Endothelial cell of umbilical vein (primary cell): ENCODE measurements around the gene TNNT3. TPM values are rescaled to one million over a fixed set of nuclear protein-coding genes. Genes with fewer than 3 reads are reported as not detected.

Source experiments
- BruUV-seq: library from RNA; stranded (reverse); fragments of 400-500 nt; replicated peaks from 2 replicates; lab custom pipeline; 2021; lab: Mats Ljungman, UMichigan
- CTCF ChIA-PET: fragments of 300-600, 350-600 bp; sonication (Branson Sonifier 250); formaldehyde crosslinking; loops from one replicate; lab custom pipeline; 2021; ENCODE audit warnings: antibody characterized with exemption, inconsistent platforms; lab: Charles Lee
- POLR2A ChIA-PET: fragments of 300-600, 350-600 bp; sonication (Branson Sonifier 250); formaldehyde crosslinking; loops from one replicate; lab custom pipeline; 2021; ENCODE audit warnings: antibody characterized with exemption, inconsistent platforms; lab: Charles Lee
- DNase-seq: peaks from one replicate; pipeline ENCODE4 v3.0.0-alpha.2; 2011; ENCODE audit warnings: low read depth, low spot score
- FAIRE-seq: peaks from 2 replicates; lab custom pipeline; 2011; peaks lifted over from hg19 to GRCh38; lab: Jason Lieb, UNC
- H2AFZ ChIP-seq: 2 replicates; pipeline ENCODE4 v1.6.0; 2012; ENCODE audit warnings: low read depth, low read length, control low read depth, inconsistent platforms
- H3K27ac ChIP-seq: 2 replicates; pipeline ENCODE4 v1.5.1; 2011; ENCODE audit warnings: low read depth, mild to moderate bottlenecking, control low read depth, low read length, moderate library complexity; ENCODE audit not compliant: insufficient read depth
- H3K27me3 ChIP-seq, 2 experiments: 2 replicates each; pipeline versions ENCODE4 v1.6.0 to v1.6.1; 2011; ENCODE audit warnings: low read length in 2 of 2, mixed read lengths in 1 of 2; ENCODE audit not compliant: control insufficient read depth in 2 of 2, insufficient read depth in 2 of 2
- H3K36me3 ChIP-seq, 2 experiments: 2 replicates in 1 of 2; 3 replicates in 1 of 2; pipeline ENCODE4 v1.5.1; 2011; ENCODE audit warnings: low read length in 2 of 2, mild to moderate bottlenecking in 1 of 2, moderate library complexity in 1 of 2; ENCODE audit not compliant: control insufficient read depth in 2 of 2, insufficient read depth in 2 of 2; ENCODE audit errors: extremely low read depth in 1 of 2
- H3K4me1 ChIP-seq: 3 replicates; pipeline ENCODE4 v1.5.1; 2011; ENCODE audit warnings: mild to moderate bottlenecking, low read length; ENCODE audit not compliant: control insufficient read depth, insufficient read depth; ENCODE audit errors: extremely low read depth
- H3K4me2 ChIP-seq: 2 replicates; pipeline ENCODE4 v1.6.1; 2011; ENCODE audit warnings: low read length, control low read depth, mixed read lengths; ENCODE audit not compliant: insufficient read depth
- H3K4me3 ChIP-seq, 3 experiments: fragments of 200-600 bp in 1 of 3; sonication (generic), shearing (Covaris generic) in 1 of 3; replicated peaks in 1 of 3; 2 replicates each; pipeline ENCODE4 v1.5.1; 2011 to 2016; ENCODE audit warnings: control low read depth in 3 of 3, low read length in 3 of 3, mild to moderate bottlenecking in 2 of 3, inconsistent platforms in 1 of 3, low read depth in 1 of 3, moderate library complexity in 1 of 3; ENCODE audit not compliant: insufficient read depth in 1 of 3
- H3K79me2 ChIP-seq: 2 replicates; pipeline ENCODE4 v1.6.0; 2012; ENCODE audit warnings: low read length, inconsistent platforms; ENCODE audit not compliant: control insufficient read depth, insufficient read depth
- H3K9ac ChIP-seq: replicated peaks from 2 replicates; pipeline ENCODE3; 2011; ENCODE audit warnings: low read length, control low read depth; ENCODE audit not compliant: insufficient read depth; ENCODE audit errors: extremely low read depth
- H3K9me1 ChIP-seq: replicated peaks from 3 replicates; pipeline ENCODE4 v1.6.0; 2011; ENCODE audit warnings: mild to moderate bottlenecking, low read length; ENCODE audit not compliant: control insufficient read depth, insufficient read depth; ENCODE audit errors: extremely low read depth
- H3K9me3 ChIP-seq: replicated peaks from 2 replicates; pipeline ENCODE4 v1.5.1; 2012; ENCODE audit warnings: low read length, inconsistent platforms; ENCODE audit not compliant: control insufficient read depth, insufficient read depth
- H4K20me1 ChIP-seq: replicated peaks from 2 replicates; pipeline ENCODE3; 2011; ENCODE audit warnings: mild to moderate bottlenecking, low read length; ENCODE audit not compliant: control insufficient read depth, insufficient read depth; ENCODE audit errors: extremely low read depth
- CTCF ChIP-seq, 2 donors: IDR thresholded peaks; 1 replicate in 1 of 2; 2 replicates in 1 of 2; pipeline ENCODE4 v1.5.1; 2011; ENCODE audit warnings: low read length in 2 of 2, mild to moderate bottlenecking in 2 of 2, moderate library complexity in 2 of 2, control low read depth in 1 of 2, inconsistent platforms in 1 of 2, low read depth in 1 of 2; ENCODE audit not compliant: insufficient read depth in 1 of 2; ENCODE audit errors: extremely low read depth in 1 of 2
- EZH2 ChIP-seq: IDR thresholded peaks from 2 replicates; pipeline ENCODE4 v1.6.1; 2012; ENCODE audit warnings: borderline replicate concordance, low read depth, mild to moderate bottlenecking, moderate library complexity, low read length, inconsistent platforms; ENCODE audit not compliant: severe bottlenecking
- FOS ChIP-seq: IDR thresholded peaks from 2 replicates; pipeline ENCODE4 v1.6.1; 2011; ENCODE audit warnings: mild to moderate bottlenecking, low read length, moderate library complexity, borderline replicate concordance; ENCODE audit not compliant: insufficient read depth
- GATA2 ChIP-seq: IDR thresholded peaks from 2 replicates; pipeline ENCODE4 v1.7.0; 2011; ENCODE audit warnings: low read depth, mild to moderate bottlenecking, moderate library complexity, mixed read lengths, low read length; ENCODE audit not compliant: insufficient read length, insufficient read depth
- JUN ChIP-seq: IDR thresholded peaks from 2 replicates; pipeline ENCODE4 v1.6.1; 2011; ENCODE audit warnings: borderline replicate concordance, low read depth; ENCODE audit not compliant: insufficient read length, insufficient read depth
- MAX ChIP-seq: IDR thresholded peaks from 2 replicates; pipeline ENCODE4 v1.6.1; 2011; ENCODE audit not compliant: insufficient read depth, insufficient read length
- MYC ChIP-seq: IDR thresholded peaks from one replicate; pipeline ENCODE4 v1.6.1; 2011; ENCODE audit warnings: mild to moderate bottlenecking, low read depth, low read length
- POLR2A ChIP-seq: IDR thresholded peaks from 2 replicates; pipeline ENCODE4 v1.6.1; 2012; ENCODE audit warnings: low read depth, mild to moderate bottlenecking, control low read depth, low read length
- POLR2AphosphoS5 ChIP-seq: IDR thresholded peaks from 2 replicates; pipeline ENCODE4 v1.6.1; 2012; ENCODE audit warnings: low read depth, mild to moderate bottlenecking, control low read depth, low read length, moderate library complexity; ENCODE audit not compliant: insufficient read depth
- dilution Hi-C: fragments of 300-500 bp; cut with MboI; formaldehyde crosslinking; loops from one replicate; pipeline ENCODE4 v1.15.0; 2019; ENCODE audit warnings: low sequenced_read_pairs; ENCODE audit not compliant: extremely low pct_ligation_motif_present
- intact Hi-C: fragments of 100-400 bp; cut with micrococcal nuclease; formaldehyde crosslinking; loops from one replicate; pipeline ENCODE4 v1.10.0; 2022
- polyA plus RNA-seq, 4 experiments: library from polyadenylated mRNA; depleted of rRNA in 3 of 4; stranded (reverse) in 3 of 4; unstranded in 1 of 4; fragments of >200 nt; gene quantifications; 2 replicates each; pipeline versions ENCODE4 v1.2.1 to v1.2.3, GENCODE V29; 2011 to 2012; ENCODE audit warnings: missing spikeins in 1 of 4
- total RNA-seq: library from RNA; stranded (reverse); gene quantifications from 2 replicates; pipeline ENCODE4 v1.2.3, GENCODE V29; 2021

TNNT3 gene
- total and polyA plus RNA-seq, 2 donors (not counting 3 experiments of a cell fraction or from before 2014, with no cell fraction given), result not detected

GRCh38 chr11:1928891-1929541 lies 9.5 kb downstream of the TNNT3 start:
- Histone ChIP-seq H3K4me2 (no peak overlapping the region), H3K27me3 (no peaks in the 10 kb centered on the region), H3K27ac (no peak overlapping the region), H3K4me3 (no peak overlapping the region), H3K4me1 (no peaks in the 10 kb centered on the region), H3K9ac (no peak overlapping the region), H3K9me3 (no peaks in the 10 kb centered on the region), H3K9me1 (no peaks in the 10 kb centered on the region), H3K79me2 (no peaks in the 10 kb centered on the region), H4K20me1 (no peaks in the 10 kb centered on the region), H2AFZ (no peak overlapping the region), H3K36me3 (no peaks in the 10 kb centered on the region)
- TF ChIP-seq FOS (no peak), JUN (no peak), POLR2AphosphoS5 (no peak), CTCF (IDR thresholded peaks at IDR 0.05; ENCODE audit: extremely low read depth in 1 of 2, insufficient read depth in 1 of 2, low read depth in 1 of 2, low read length in 2 of 2) (no peak), GATA2 (no peak), MAX (no peak), POLR2A (no peak), MYC (no peak), EZH2 (no peak)
- FAIRE-seq (no peak), DNase-seq (no peak)
- intact Hi-C loops, result no loop called here
- POLR2A ChIA-PET, result no interaction called here
- CTCF ChIA-PET, result no interaction called here
- dilution Hi-C loops, result no loop called here
- no TSS peak for BruUV-seq
